HEK293 (cell line): ENCODE data around the gene STEAP1B.

Experiments
- CTCF ChIP-seq: fragments of 450-650 bp; formaldehyde crosslinking; IDR thresholded peaks from 2 replicates; pipeline ENCODE4 v1.5.1; 2016; ENCODE audit warnings: missing biosample characterization, missing genetic modification characterization
- GFI1B ChIP-seq: fragments of 450-650 bp; formaldehyde crosslinking; IDR thresholded peaks from 2 replicates; pipeline ENCODE4 v1.5.1; 2016; ENCODE audit warnings: missing biosample characterization, missing genetic modification characterization
- KLF7 ChIP-seq: fragments of 450-650 bp; formaldehyde crosslinking; IDR thresholded peaks from 2 replicates; pipeline ENCODE4 v1.5.1; 2016; ENCODE audit warnings: missing biosample characterization, missing genetic modification characterization, borderline replicate concordance
- MZF1 ChIP-seq: fragments of 450-650 bp; formaldehyde crosslinking; IDR thresholded peaks from 2 replicates; pipeline ENCODE4 v1.5.1; 2017; ENCODE audit warnings: missing biosample characterization, missing genetic modification characterization, borderline replicate concordance
- PATZ1 ChIP-seq: fragments of 450-650 bp; formaldehyde crosslinking; IDR thresholded peaks from 2 replicates; pipeline ENCODE4 v1.5.1; 2016; ENCODE audit warnings: missing biosample characterization, missing genetic modification characterization
- PBX3 ChIP-seq: sonication (generic); formaldehyde crosslinking; IDR thresholded peaks from 2 replicates; pipeline ENCODE4 v1.8.1; 2022; ENCODE audit warnings: mild to moderate bottlenecking, moderate library complexity, missing genetic modification reagents
- SETDB1 ChIP-seq: IDR thresholded peaks from one replicate; pipeline ENCODE4 v1.6.1; 2017; ENCODE audit warnings: mild to moderate bottlenecking, low read length, moderate library complexity, mixed read lengths; ENCODE audit not compliant: insufficient read length
- ZBTB11 ChIP-seq: fragments of 450-650 bp; formaldehyde crosslinking; conservative IDR thresholded peaks from 2 replicates; pipeline ENCODE4 v1.5.1; 2016; ENCODE audit warnings: low read depth, missing biosample characterization, missing genetic modification characterization
- ZFP3 ChIP-seq: fragments of 450-650 bp; formaldehyde crosslinking; IDR thresholded peaks from 2 replicates; pipeline ENCODE4 v1.5.1; 2016; ENCODE audit warnings: low read depth, missing biosample characterization, missing genetic modification characterization
- ZNF133 ChIP-seq: fragments of 450-650 bp; formaldehyde crosslinking; IDR thresholded peaks from 2 replicates; pipeline ENCODE4 v1.5.1; 2016; ENCODE audit warnings: missing biosample characterization, missing genetic modification characterization
- ZNF138 ChIP-seq: fragments of 450-650 bp; formaldehyde crosslinking; IDR thresholded peaks from 2 replicates; pipeline ENCODE4 v1.5.1; 2016; ENCODE audit warnings: missing biosample characterization, missing genetic modification characterization, borderline replicate concordance
- ZNF146 ChIP-seq: fragments of 450-650 bp; formaldehyde crosslinking; IDR thresholded peaks from 2 replicates; pipeline ENCODE4 v1.5.1; 2016; ENCODE audit warnings: missing biosample characterization, missing genetic modification characterization
- ZNF19 ChIP-seq: fragments of 450-650 bp; formaldehyde crosslinking; IDR thresholded peaks from 2 replicates; pipeline ENCODE4; 2016; ENCODE audit warnings: missing biosample characterization, missing genetic modification characterization, low read depth
- ZNF362 ChIP-seq: fragments of 450-650 bp; formaldehyde crosslinking; IDR thresholded peaks from 2 replicates; pipeline ENCODE4 v1.5.1; 2016; ENCODE audit warnings: missing biosample characterization, missing genetic modification characterization
- ZNF394 ChIP-seq: fragments of 450-650 bp; formaldehyde crosslinking; IDR thresholded peaks from 2 replicates; pipeline ENCODE4 v1.5.1; 2016; ENCODE audit warnings: missing biosample characterization, missing genetic modification characterization, mild to moderate bottlenecking, moderate library complexity, borderline replicate concordance
- ZNF433 ChIP-seq: fragments of 450-650 bp; formaldehyde crosslinking; IDR thresholded peaks from 2 replicates; pipeline ENCODE4 v1.5.1; 2016; ENCODE audit warnings: missing biosample characterization, missing genetic modification characterization, low read depth
- ZNF513 ChIP-seq: fragments of 450-650 bp; IDR thresholded peaks from 2 replicates; pipeline ENCODE4 v1.5.1; 2018; ENCODE audit warnings: missing biosample characterization, missing genetic modification characterization
- ZNF518A ChIP-seq: fragments of 450-650 bp; formaldehyde crosslinking; conservative IDR thresholded peaks from 2 replicates; pipeline ENCODE4 v1.5.1; 2016; ENCODE audit warnings: low read depth, missing biosample characterization, missing genetic modification characterization
- ZNF555 ChIP-seq: fragments of 450-650 bp; formaldehyde crosslinking; conservative IDR thresholded peaks from 2 replicates; pipeline ENCODE4 v1.5.1; 2017; ENCODE audit warnings: missing biosample characterization, mild to moderate bottlenecking, missing genetic modification characterization, inconsistent platforms
- ZNF596 ChIP-seq: fragments of 450-650 bp; IDR thresholded peaks from 2 replicates; pipeline ENCODE4 v1.5.0; 2018; ENCODE audit warnings: missing biosample characterization, mild to moderate bottlenecking, missing genetic modification characterization, moderate library complexity
- ZNF645 ChIP-seq: fragments of 450-650 bp; formaldehyde crosslinking; IDR thresholded peaks from 2 replicates; pipeline ENCODE4; 2016; ENCODE audit warnings: missing biosample characterization, missing genetic modification characterization

Gene STEAP1B

GRCh38 chr7:22432203-22432718 is 67.7 kb downstream of the STEAP1B start (continued):
- TF ChIP-seq ZNF146 (tag by site-specific recombination) (no peak), ZNF645 (tag by site-specific recombination) (no peak), PATZ1 (tag by site-specific recombination) (no peak), ZNF394 (tag by site-specific recombination) (peak; percentile 81; the same call in 1 of the 2 replicates), ZFP3 (no peak), ZNF133 (tag by site-specific recombination) (no peak), CTCF (tag by site-specific recombination) (no peak), ZNF138 (no peak), ZNF596 (tag by site-specific recombination) (no peak), ZNF19 (tag by site-specific recombination) (no peak), ZNF518A (peak; percentile 74), KLF7 (tag by site-specific recombination) (no peak), GFI1B (tag by site-specific recombination) (no peak), PBX3 (CRISPR knock-in tag) (no peak), SETDB1 (no peak), ZBTB11 (peak; percentile 60), ZNF513 (tag by site-specific recombination) (no peak), ZNF433 (tag by site-specific recombination) (peak; percentile 18; the same call in 1 of the 2 replicates), MZF1 (no peak), ZNF555 (peak; percentile 49), ZNF362 (tag by site-specific recombination) (no peak)
